Epidermal melanocyte (primary cell): Measurements from ENCODE around the gene THSD7A.

Experiments
- DNase-seq: peaks from one replicate; pipeline ENCODE4 v3.0.0; 2011; ENCODE audit warnings: low spot score; ENCODE audit not compliant: insufficient read length

Gene THSD7A

GRCh38 chr7:11707606-11708193 lies 124.3 kb downstream of the THSD7A start:
- no peak for DNase-seq

- DNase-seq, result no peak
These were observed 125.1 kb downstream of the THSD7A start for GRCh38 chr7:11706666-11707605.

GRCh38 chr7:11703829-11704228 lies 128.2 kb downstream of the THSD7A start:
- DNase-seq, result no peak

- no peak for DNase-seq
These were observed 129.1 kb downstream of the THSD7A start for GRCh38 chr7:11702938-11703337.

GRCh38 chr7:11701829-11702560 lies 130.0 kb downstream of the THSD7A start:
- DNase-seq, result no peak

- no peak for DNase-seq
These were observed 132.3 kb downstream of the THSD7A start for GRCh38 chr7:11699666-11700065.

GRCh38 chr7:11698384-11698871 lies 133.6 kb downstream of the THSD7A start:
- DNase-seq, result no peak

GRCh38 chr7:11690395-11690794 lies 141.6 kb downstream of the THSD7A start:
- DNase-seq, result no peak

GRCh38 chr7:11689096-11689495 lies 142.9 kb downstream of the THSD7A start:
- DNase-seq, result no peak

- no peak for DNase-seq
These were observed 150.5 kb downstream of the THSD7A start for GRCh38 chr7:11681461-11681860.

- DNase-seq, result no peak
These were observed 156.8 kb downstream of the THSD7A start for GRCh38 chr7:11675163-11675562.

GRCh38 chr7:11668727-11669126 lies 163.3 kb downstream of the THSD7A start:
- DNase-seq, result no peak

GRCh38 chr7:11667810-11668185 lies 164.2 kb downstream of the THSD7A start:
- no peak for DNase-seq

GRCh38 chr7:11667071-11667809 lies 164.8 kb downstream of the THSD7A start:
- no peak for DNase-seq

- DNase-seq, result no peak
These were observed 166.6 kb downstream of the THSD7A start for GRCh38 chr7:11665357-11665756.

GRCh38 chr7:11655642-11656041 lies 176.4 kb downstream of the THSD7A start:
- no peak for DNase-seq

- no peak for DNase-seq
These were observed 176.8 kb downstream of the THSD7A start for GRCh38 chr7:11655163-11655562.

GRCh38 chr7:11650500-11650899 lies 181.5 kb downstream of the THSD7A start:
- DNase-seq, result no peak

- no peak for DNase-seq
These were observed 182.0 kb downstream of the THSD7A start for GRCh38 chr7:11650030-11650429.

- DNase-seq, result no peak
These were observed 183.0 kb downstream of the THSD7A start for GRCh38 chr7:11648980-11649379.

- DNase-seq, result no peak
These were observed 183.9 kb downstream of the THSD7A start for GRCh38 chr7:11648101-11648500.
